Esophagus (tissue), 2 donors: ENCODE results near the gene PRCD. TPM values are rescaled to one million over a fixed set of nuclear protein-coding genes. Genes with fewer than 3 reads are reported as not detected.
"Not testable (repeated sequence)": the region's sequence is repeated elsewhere in the genome, so short reads cannot be mapped to it uniquely, and the experiment has no call there.

ENCODE experiments used
- H3K27ac ChIP-seq, 2 donors: one replicate each; pipeline ENCODE4 v1.5.1; 2013; ENCODE audit warnings: low read depth in 2 of 2, mild to moderate bottlenecking in 2 of 2, inconsistent platforms in 1 of 2, low read length in 1 of 2, moderate library complexity in 1 of 2
- H3K27me3 ChIP-seq, 2 donors: one replicate each; pipeline ENCODE4 v1.6.1; 2013; ENCODE audit warnings: low read length in 2 of 2, control low read depth in 1 of 2, mild to moderate bottlenecking in 1 of 2; ENCODE audit not compliant: insufficient read depth in 2 of 2, control insufficient read depth in 1 of 2
- H3K36me3 ChIP-seq, 2 donors: one replicate each; pipeline ENCODE4 v1.6.1; 2013; ENCODE audit warnings: low read length in 1 of 2; ENCODE audit not compliant: control insufficient read depth in 2 of 2, insufficient read depth in 2 of 2
- H3K4me1 ChIP-seq, 2 donors: one replicate each; pipeline ENCODE4 v1.6.1; 2013; ENCODE audit warnings: low read length in 1 of 2; ENCODE audit not compliant: control insufficient read depth in 2 of 2, insufficient read depth in 2 of 2
- H3K4me3 ChIP-seq, 2 donors: one replicate each; pipeline ENCODE4 v1.5.1; 2013; ENCODE audit warnings: low read length in 2 of 2, mild to moderate bottlenecking in 2 of 2, low read depth in 1 of 2, moderate library complexity in 1 of 2
- H3K9me3 ChIP-seq, 2 donors: one replicate each; pipeline ENCODE4 v1.6.1; 2013; ENCODE audit warnings: mild to moderate bottlenecking in 2 of 2, low read depth in 1 of 2, low read length in 1 of 2, moderate library complexity in 1 of 2; ENCODE audit not compliant: control insufficient read depth in 2 of 2, insufficient read depth in 1 of 2
- WGBS, 2 donors: extraction: QIAGEN DNeasy Blood & Tissue Kit; methylation state at CpG; one replicate each; pipeline ENCODE4 v1.1.7; 2013; 5-methylcytosine and 5-hydroxymethylcytosine counted together
- polyA plus RNA-seq, 2 donors: library from polyadenylated mRNA; stranded (reverse); fragments of 200-250 nt; gene quantifications; one replicate each; pipeline ENCODE4 v1.2.3, GENCODE V29; 2013
- donor health status: healthy with polysubstance abuse.
- donor health status: Bipolar disorder and iron deficiency.

PRCD gene
- polyA plus RNA-seq, 2 donors: 1.2 to 3.0 TPM

DNA sequence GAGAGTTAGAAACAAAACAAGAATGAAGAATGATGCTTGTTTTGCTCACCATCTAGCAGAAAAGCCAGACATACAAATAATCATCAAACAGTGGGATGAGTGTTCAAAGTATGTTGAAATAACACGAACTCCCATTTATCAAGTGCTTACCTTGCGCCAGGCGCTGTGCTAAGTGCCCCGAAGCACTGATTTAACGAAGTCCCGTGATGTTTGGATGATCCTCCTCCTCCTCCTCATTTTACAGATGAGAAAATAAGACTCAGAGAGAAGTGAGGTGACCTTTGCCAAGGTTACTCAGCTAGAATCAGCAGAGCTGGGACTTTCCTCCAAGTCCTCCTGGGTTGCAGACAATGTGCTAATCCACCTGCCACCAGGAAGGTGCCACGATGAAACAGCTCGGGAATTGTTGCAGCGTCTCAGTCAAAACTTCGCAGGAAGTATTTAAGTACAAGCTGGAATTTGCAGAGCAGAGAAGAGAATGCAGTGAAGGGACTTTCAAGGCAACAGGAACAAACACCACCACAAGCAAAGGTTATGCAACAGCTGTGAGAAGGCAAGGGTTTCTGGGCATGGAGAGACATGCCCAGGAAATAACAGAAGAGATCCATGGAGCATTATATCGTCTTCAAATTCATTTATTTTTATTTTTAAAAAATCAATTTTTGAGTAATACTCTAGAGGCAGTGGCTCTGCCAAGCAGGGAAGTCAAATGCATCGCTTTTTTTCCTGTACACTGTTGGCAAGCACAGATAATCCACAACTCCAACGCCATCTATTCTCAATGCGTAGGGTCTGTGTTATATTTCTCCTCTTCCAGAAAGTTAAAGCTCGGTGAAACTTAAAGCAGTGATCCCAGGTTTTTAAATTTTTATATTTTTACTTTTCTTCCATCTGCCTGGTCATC lies 11.1 kb downstream of the PRCD start:
- Histone ChIP-seq H3K9me3 (no peaks in the 10 kb centered on the region), H3K27me3 (no peaks in the 10 kb centered on the region), H3K4me3 (no peak overlapping the region), H3K27ac (peak overlapping the region; percentile 74 to 81), H3K4me1 (peaks cover 4 to 12% of the 10 kb centered on the region in 2 donors), H3K36me3 (no peaks in the 10 kb centered on the region)
- 36 to 40% methylated on average over 15 of the region's 15 CpGs for WGBS, 2 donors

DNA sequence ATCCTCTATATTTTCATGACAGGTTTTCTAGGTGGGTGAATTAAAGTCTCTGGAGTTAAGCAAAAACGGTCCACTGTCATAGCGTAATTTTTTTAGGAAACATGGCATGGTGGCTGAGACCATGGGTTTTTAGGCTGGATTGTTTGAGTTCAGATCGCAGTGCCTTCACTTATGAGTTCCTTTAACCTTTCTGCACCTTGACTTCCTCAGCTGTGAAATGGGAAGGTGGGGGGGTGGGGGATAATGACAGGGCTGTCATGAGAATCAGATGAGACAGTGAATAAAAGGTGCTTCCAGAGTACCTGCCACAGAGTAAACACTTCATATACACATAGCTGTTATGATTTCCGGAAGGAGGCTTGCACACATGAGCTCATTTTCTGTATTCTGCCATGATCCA lies 11.8 kb downstream of the PRCD start:
- no peak overlapping the region for H3K4me3 ChIP-seq
- WGBS, 2 donors: 70 to 72% methylated on average over 4 of the region's 4 CpGs
- H3K27me3 ChIP-seq: no peaks in the 10 kb centered on the region
- peaks cover 4 to 7% of the 10 kb centered on the region in 2 donors for H3K4me1 ChIP-seq
- H3K9me3 ChIP-seq: no peaks in the 10 kb centered on the region
- peak overlapping the region; percentile 18 to 37 for H3K27ac ChIP-seq
- H3K36me3 ChIP-seq: no peaks in the 10 kb centered on the region

DNA sequence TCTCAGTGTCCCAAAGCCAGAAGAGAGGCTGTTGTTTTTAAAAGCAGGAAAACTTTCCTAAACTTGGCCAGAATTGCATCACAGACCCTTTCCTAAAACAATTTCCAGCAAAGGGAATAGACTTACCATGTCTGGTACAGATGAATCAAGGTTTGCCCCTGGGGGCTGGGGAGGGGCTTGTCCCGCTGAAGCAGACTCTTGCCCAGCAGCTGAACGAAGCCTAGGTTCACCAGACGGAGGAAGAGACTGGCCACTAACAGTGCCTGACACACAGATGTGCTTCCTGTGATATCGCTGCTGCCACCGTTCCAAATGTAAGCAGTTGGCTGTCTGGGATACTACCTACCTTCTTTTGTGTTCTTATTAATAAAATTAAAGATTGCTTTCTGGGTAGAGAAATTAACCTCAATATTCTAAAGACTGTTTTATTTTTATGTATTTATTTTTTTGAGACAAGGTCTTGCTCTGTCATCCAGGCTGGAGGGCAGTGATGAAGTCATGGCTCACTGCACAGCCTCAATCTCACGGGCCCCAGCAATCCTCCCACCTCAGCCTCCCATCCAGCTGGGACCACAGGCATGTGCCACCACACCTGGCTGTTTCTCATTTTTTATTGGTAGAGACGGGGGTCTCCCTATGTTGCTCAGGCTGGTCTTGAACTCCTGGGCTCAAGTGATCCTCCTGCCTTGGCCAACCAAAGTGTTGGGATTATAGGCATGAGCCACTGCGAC lies 13.5 kb downstream of the PRCD start:
- WGBS, 2 donors: 80 to 84% methylated on average over 8 of the region's 8 CpGs
- Histone ChIP-seq H3K36me3 (no peaks in the 10 kb centered on the region), H3K4me1 (peaks cover 3 to 4% of the 10 kb centered on the region in 2 donors), H3K9me3 (no peaks in the 10 kb centered on the region), H3K27ac (no peak overlapping the region), H3K4me3 (no peak overlapping the region), H3K27me3 (no peaks in the 10 kb centered on the region)

DNA sequence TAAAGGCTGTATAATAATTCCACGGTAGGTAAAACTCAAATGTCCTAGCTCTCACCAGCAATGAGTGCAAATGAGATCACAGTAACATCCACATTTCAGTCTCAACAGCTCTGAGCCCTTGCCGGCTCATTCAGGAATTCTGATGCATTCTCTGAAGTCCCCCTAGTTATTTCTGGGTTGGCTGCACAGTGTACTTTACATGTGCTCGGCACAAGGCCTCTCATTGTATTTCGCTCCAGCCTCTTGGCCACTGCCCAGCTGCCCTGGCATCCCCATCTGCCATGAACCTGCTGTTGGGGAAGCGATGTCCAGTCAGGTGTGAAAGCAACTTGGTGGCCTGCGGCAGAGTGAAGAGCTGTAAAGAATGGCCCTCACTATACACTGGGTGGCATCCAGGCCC lies 14.3 kb downstream of the PRCD start:
- Histone ChIP-seq H3K4me1 (peaks cover 3 to 4% of the 10 kb centered on the region in 2 donors), H3K27ac (no peak overlapping the region), H3K27me3 (no peaks in the 10 kb centered on the region), H3K36me3 (no peaks in the 10 kb centered on the region), H3K4me3 (no peak overlapping the region), H3K9me3 (no peaks in the 10 kb centered on the region)
- WGBS, 2 donors: 65 to 69% methylated on average over 6 of the region's 6 CpGs

DNA sequence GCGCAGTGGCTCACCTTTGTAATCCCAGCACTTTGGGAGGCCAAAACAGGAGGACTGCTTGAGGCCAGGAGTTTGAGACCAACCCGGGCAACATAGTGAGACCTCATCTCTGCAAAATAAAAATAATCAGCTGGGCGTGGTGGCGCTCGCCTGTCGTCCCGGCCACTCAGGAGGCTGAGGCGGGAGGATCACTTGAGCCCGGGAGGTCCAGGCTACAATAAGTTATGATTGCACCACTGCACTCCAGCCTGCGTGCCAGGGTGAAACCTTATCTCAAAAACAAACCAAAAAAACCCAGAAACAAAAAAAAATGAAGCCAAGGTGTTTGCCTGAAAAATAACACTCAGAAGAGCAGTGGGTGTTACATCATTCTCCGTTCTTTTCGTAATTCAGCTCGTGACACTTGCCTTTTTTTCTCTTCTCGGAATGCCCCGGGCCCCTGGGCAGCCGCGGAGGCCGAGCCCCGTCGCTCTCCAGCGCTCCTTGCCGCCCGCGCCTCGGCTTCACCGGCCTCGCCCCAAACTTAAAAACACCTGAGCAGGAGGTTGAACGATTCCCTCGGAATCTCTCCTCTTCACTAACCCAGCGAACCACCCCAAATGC lies 17.0 kb downstream of the PRCD start:
- peaks cover 0 to under 1% of the 10 kb centered on the region in 2 donors for H3K4me1 ChIP-seq
- peak overlapping the region; percentile 88 to 94 for H3K27ac ChIP-seq
- WGBS, 2 donors: 23 to 28% methylated on average over 30 of the region's 30 CpGs
- peak overlapping the region; percentile 64 to 77 for H3K4me3 ChIP-seq
- H3K36me3 ChIP-seq: peaks cover 0 to under 1% of the 10 kb centered on the region in 2 donors
- H3K27me3 ChIP-seq: no peaks in the 10 kb centered on the region
- H3K9me3 ChIP-seq: no peaks in the 10 kb centered on the region

DNA sequence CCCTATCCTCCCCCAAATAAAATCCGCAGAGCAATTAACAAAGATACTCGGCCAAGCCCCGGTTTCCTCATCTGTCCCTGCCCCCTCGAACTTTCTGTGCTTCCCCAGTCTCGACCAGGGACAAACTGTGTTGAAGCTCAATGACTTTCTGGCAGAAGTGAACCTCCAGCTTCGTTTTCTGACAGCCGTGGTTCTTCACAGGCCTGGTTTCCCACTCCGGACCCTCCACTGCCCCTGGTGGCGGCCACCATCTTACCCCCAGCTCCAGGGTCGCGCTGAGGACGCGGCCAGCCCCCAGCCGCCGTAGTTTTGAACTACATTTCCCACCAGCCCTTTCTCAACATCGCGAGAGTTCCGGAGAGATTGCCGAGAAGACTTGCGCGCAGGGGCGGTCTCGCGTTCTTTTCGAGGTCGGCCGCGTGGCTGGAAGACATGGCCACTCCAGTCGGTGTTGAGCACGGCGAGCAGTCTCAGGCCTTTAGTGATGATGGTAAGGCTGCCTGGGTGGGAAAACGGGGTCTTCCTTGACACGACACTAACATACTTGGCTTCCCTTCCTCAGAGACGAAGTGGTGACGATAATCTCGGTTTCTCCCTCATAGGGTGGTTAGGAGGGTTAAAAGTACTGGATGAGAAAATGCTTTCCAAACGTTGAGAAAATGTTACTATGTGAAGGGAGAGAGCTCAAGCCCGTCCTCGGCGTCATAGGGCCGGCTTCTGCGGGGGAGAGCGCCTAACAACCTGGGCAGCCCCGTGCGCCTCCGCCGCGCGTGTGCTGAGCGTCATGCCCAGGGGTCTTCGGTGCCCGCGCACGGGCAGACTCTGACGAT lies 17.7 kb downstream of the PRCD start:
- no peaks in the 10 kb centered on the region for H3K27me3 ChIP-seq
- no peaks in the 10 kb centered on the region for H3K9me3 ChIP-seq
- peaks cover 0 to 3% of the 10 kb centered on the region in 2 donors for H3K4me1 ChIP-seq
- WGBS, 2 donors: 0 to 1% methylated on average over 55 of the region's 55 CpGs
- peaks cover 0 to 3% of the 10 kb centered on the region in 2 donors for H3K36me3 ChIP-seq
- peak overlapping the region; percentile 64 to 77 for H3K4me3 ChIP-seq
- peak overlapping the region; percentile 88 to 94 for H3K27ac ChIP-seq

DNA sequence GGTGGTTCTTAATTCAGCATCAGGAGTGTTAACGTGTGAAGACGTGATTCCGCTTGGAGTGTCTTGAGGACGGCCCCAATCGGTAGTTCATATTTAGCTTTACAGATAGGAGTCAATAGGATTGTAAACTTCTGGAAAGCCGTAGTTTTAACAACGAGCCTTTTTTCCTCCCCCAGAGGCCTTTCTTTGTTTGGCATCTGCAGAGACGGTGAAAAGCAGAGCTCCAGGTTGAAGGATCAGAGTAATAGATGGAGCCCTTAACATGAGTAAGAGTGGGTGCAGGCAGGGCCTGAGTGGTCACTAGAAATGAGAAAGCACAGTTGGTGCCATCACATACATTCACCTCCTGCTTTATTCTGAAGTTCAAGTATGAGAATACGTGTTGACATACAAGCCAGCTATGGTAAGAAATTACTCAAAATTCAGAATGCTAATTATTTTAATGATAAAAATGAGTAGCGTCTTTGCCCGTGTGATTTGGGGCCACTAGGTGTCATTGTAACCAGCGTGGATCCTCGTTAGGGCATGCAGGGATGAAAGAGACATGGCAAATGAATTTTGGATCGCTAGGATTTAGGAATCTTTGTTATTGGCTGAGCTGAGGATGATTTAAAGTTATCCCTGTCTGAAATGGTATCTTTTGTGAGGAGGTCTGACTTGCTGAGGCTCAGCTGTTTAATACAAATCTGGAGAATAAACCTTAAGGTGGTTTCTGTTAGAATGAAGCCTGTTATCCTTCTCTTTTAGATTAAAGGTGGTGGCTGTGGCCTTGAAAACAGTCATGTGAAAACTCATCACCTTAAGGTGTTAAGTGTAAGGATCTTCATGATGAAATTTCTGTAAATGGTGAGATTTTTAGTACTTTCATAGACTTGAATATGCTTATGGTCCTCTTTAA lies 18.6 kb downstream of the PRCD start:
- no peaks in the 10 kb centered on the region for H3K9me3 ChIP-seq
- H3K4me1 ChIP-seq: peaks cover 0 to 3% of the 10 kb centered on the region in 2 donors
- peak overlapping the region; percentile 88 to 94 for H3K27ac ChIP-seq
- H3K36me3 ChIP-seq: peaks cover 0 to 5% of the 10 kb centered on the region in 2 donors
- no peaks in the 10 kb centered on the region for H3K27me3 ChIP-seq
- WGBS, 2 donors: 0 to 1% methylated on average over 14 of the region's 14 CpGs
- H3K4me3 ChIP-seq: peak overlapping the region; percentile 64 to 77

DNA sequence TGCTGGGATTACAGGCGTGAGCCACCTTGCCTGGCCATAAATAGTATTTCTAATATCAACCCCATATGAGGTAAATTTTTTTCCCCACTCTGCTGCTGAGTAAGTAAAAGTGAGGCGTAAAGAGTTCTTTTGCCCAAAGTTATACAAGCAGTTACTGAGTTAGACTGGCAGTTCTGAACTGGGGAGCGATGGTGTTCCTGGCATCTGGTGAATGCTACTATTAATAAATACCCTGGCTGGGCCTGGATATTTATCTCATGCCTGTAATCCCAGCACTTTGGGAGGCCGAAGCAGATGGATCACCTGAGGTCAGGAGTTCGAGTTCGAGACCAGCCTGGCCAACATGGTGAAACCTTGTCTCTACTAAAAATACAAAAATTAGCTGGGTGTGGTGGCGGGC lies 19.6 kb downstream of the PRCD start:
- Histone ChIP-seq H3K27ac (peak overlapping the region in 1 of 2 donors; percentile 21), H3K4me3 (peak overlapping the region in 1 of 2 donors; percentile 64)
- WGBS, 2 donors: 63 to 65% methylated on average over 7 of the region's 7 CpGs
- H3K4me1 ChIP-seq, H3K36me3 ChIP-seq, H3K9me3 ChIP-seq, H3K27me3 ChIP-seq: not testable (repeated sequence)
